Fibroblast of lung (primary cell): ENCODE data around the gene SALL3. TPM values are rescaled to one million over a fixed set of nuclear protein-coding genes. Genes with fewer than 3 reads are reported as not detected.

Experiments used
- DNase-seq, 2 donors: peaks; one replicate each; pipeline versions ENCODE4 v3.0.0 to v3.0.0-alpha.2; 2010; ENCODE audit warnings: low read depth in 2 of 2
- H2AFZ ChIP-seq: 2 replicates; pipeline ENCODE4 v1.5.1; 2012; ENCODE audit warnings: low read length, control low read depth, inconsistent platforms
- H3K27ac ChIP-seq: 2 replicates; pipeline ENCODE4 v1.5.1; 2011; ENCODE audit warnings: low read length, control low read depth; ENCODE audit not compliant: insufficient read depth
- H3K27me3 ChIP-seq: 2 replicates; pipeline ENCODE4 v1.5.1; 2011; ENCODE audit warnings: mild to moderate bottlenecking, low read length; ENCODE audit not compliant: control insufficient read depth, insufficient read depth
- H3K36me3 ChIP-seq: 2 replicates; pipeline ENCODE4 v1.5.1; 2011; ENCODE audit warnings: low read length; ENCODE audit not compliant: control insufficient read depth, insufficient read depth
- H3K4me1 ChIP-seq: 2 replicates; pipeline ENCODE4 v1.5.1; 2011; ENCODE audit warnings: low read length; ENCODE audit not compliant: control insufficient read depth, insufficient read depth; ENCODE audit errors: extremely low read depth
- H3K4me2 ChIP-seq: 2 replicates; pipeline ENCODE4 v1.5.1; 2011; ENCODE audit warnings: low read length, control low read depth; ENCODE audit not compliant: insufficient read depth; ENCODE audit errors: extremely low read depth
- H3K4me3 ChIP-seq, 4 experiments: fragments of 200-600 bp in 1 of 4; sonication (generic) in 1 of 4; replicated peaks in 1 of 4; 2 replicates each; pipeline ENCODE4 v1.5.1; 2011 to 2016; ENCODE audit warnings: low read length in 4 of 4, low read depth in 3 of 4, mild to moderate bottlenecking in 3 of 4, control low read depth in 2 of 4, inconsistent platforms in 1 of 4, mixed read lengths in 1 of 4; ENCODE audit not compliant: insufficient read depth in 1 of 4; ENCODE audit errors: control extremely low read depth in 1 of 4
- H3K79me2 ChIP-seq: 2 replicates; pipeline ENCODE4 v1.5.1; 2012; ENCODE audit warnings: mild to moderate bottlenecking, low read length, inconsistent platforms; ENCODE audit not compliant: control insufficient read depth, insufficient read depth
- H3K9ac ChIP-seq: 2 replicates; pipeline ENCODE4 v1.5.1; 2011; ENCODE audit warnings: mild to moderate bottlenecking, low read length, control low read depth; ENCODE audit not compliant: insufficient read depth
- H3K9me3 ChIP-seq: 2 replicates; pipeline ENCODE4 v1.5.1; 2012; ENCODE audit warnings: low read depth, low read length; ENCODE audit not compliant: control insufficient read depth, insufficient read depth
- H4K20me1 ChIP-seq: 2 replicates; pipeline ENCODE4 v1.5.1; 2011; ENCODE audit warnings: low read length; ENCODE audit not compliant: control insufficient read depth, insufficient read depth; ENCODE audit errors: extremely low read depth
- EZH2 ChIP-seq: IDR thresholded peaks from 2 replicates; pipeline ENCODE4 v1.5.1; 2012; ENCODE audit warnings: low read length, control low read depth, mild to moderate bottlenecking; ENCODE audit errors: missing control alignments
- polyA plus RNA-seq, 2 donors: library from polyadenylated mRNA; depleted of rRNA in 1 of 2; stranded (reverse) in 1 of 2; unstranded in 1 of 2; fragments of >200 nt; gene quantifications; 2 replicates each; pipeline ENCODE4 v1.2.1, GENCODE V29; 2011 to 2012; ENCODE audit warnings: missing spikeins in 1 of 2
- total RNA-seq: library from RNA; depleted of rRNA; stranded (reverse); fragments of >200 nt; gene quantifications from 2 replicates; pipeline ENCODE4 v1.2.1, GENCODE V29; 2014
- TF ChIP-seq, protein P1 (sequence below), 2 donors: IDR thresholded peaks in 1 of 2; conservative IDR thresholded peaks in 1 of 2; 1 replicate in 1 of 2; 2 replicates in 1 of 2; pipeline ENCODE4 v1.5.1; 2011 to 2012; ENCODE audit warnings: low read length in 2 of 2, control low read depth in 1 of 2, inconsistent platforms in 1 of 2, low read depth in 1 of 2, mild to moderate bottlenecking in 1 of 2

Gene SALL3
- total and polyA plus RNA-seq, 2 donors (not counting 1 experiment from before 2014, with no cell fraction given): not detected

DNA sequence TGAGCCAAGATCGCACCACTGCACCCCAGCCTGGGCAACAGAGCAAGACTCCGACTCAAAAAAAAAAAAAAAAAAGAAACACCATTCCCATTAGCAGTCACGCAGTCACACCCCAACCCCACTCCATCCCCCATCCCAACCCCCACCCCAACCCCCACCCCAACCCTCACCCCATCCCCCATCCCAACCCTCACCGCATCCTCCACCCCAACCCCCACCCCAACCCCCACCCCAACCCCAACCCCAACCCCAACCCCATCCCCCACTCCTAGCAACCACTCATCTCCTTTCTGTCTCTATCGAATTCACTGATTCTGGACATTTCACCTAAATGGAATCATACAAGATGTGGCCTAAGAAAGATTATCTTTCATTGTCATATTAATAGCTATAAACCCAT, 63.7 kb downstream of the SALL3 start:
- H3K27ac ChIP-seq: no peak overlapping the region
- no peak overlapping the region for H3K4me2 ChIP-seq
- H3K4me1 ChIP-seq: no peaks in the 10 kb centered on the region
- H3K9me3 ChIP-seq: no peaks in the 10 kb centered on the region
- no peaks in the 10 kb centered on the region for H3K79me2 ChIP-seq
- no peaks in the 10 kb centered on the region for H3K36me3 ChIP-seq
- H3K27me3 ChIP-seq: no peaks in the 10 kb centered on the region
- H3K4me3 ChIP-seq: no peak overlapping the region
- no peak overlapping the region for H3K9ac ChIP-seq
- no peak overlapping the region for H2AFZ ChIP-seq
- no peaks in the 10 kb centered on the region for H4K20me1 ChIP-seq
- no peak for DNase-seq
- TF ChIP-seq EZH2: no peak
- TF ChIP-seq, protein P1, sequence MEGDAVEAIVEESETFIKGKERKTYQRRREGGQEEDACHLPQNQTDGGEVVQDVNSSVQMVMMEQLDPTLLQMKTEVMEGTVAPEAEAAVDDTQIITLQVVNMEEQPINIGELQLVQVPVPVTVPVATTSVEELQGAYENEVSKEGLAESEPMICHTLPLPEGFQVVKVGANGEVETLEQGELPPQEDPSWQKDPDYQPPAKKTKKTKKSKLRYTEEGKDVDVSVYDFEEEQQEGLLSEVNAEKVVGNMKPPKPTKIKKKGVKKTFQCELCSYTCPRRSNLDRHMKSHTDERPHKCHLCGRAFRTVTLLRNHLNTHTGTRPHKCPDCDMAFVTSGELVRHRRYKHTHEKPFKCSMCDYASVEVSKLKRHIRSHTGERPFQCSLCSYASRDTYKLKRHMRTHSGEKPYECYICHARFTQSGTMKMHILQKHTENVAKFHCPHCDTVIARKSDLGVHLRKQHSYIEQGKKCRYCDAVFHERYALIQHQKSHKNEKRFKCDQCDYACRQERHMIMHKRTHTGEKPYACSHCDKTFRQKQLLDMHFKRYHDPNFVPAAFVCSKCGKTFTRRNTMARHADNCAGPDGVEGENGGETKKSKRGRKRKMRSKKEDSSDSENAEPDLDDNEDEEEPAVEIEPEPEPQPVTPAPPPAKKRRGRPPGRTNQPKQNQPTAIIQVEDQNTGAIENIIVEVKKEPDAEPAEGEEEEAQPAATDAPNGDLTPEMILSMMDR (conservative IDR thresholded peaks at IDR 0.05 in 1 of 2, IDR thresholded peaks at IDR 0.05 in 1 of 2; ENCODE audit: low read depth in 1 of 2, low read length in 2 of 2): no peak

GRCh38 chr18:79046522-79046921, 66.9 kb downstream of the SALL3 start:
- no peaks in the 10 kb centered on the region for H3K27me3 ChIP-seq
- H3K36me3 ChIP-seq: no peaks in the 10 kb centered on the region
- H4K20me1 ChIP-seq: no peaks in the 10 kb centered on the region
- H3K4me1 ChIP-seq: no peaks in the 10 kb centered on the region
- DNase-seq: no peak
- no peak overlapping the region for H3K9ac ChIP-seq
- no peak overlapping the region for H3K4me3 ChIP-seq
- H3K79me2 ChIP-seq: no peaks in the 10 kb centered on the region
- no peak overlapping the region for H3K4me2 ChIP-seq
- no peaks in the 10 kb centered on the region for H3K9me3 ChIP-seq
- no peak overlapping the region for H2AFZ ChIP-seq
- TF ChIP-seq, protein P1 (conservative IDR thresholded peaks at IDR 0.05 in 1 of 2, IDR thresholded peaks at IDR 0.05 in 1 of 2; ENCODE audit: low read depth in 1 of 2, low read length in 2 of 2): no peak
- TF ChIP-seq EZH2: no peak
- H3K27ac ChIP-seq: no peak overlapping the region

DNA sequence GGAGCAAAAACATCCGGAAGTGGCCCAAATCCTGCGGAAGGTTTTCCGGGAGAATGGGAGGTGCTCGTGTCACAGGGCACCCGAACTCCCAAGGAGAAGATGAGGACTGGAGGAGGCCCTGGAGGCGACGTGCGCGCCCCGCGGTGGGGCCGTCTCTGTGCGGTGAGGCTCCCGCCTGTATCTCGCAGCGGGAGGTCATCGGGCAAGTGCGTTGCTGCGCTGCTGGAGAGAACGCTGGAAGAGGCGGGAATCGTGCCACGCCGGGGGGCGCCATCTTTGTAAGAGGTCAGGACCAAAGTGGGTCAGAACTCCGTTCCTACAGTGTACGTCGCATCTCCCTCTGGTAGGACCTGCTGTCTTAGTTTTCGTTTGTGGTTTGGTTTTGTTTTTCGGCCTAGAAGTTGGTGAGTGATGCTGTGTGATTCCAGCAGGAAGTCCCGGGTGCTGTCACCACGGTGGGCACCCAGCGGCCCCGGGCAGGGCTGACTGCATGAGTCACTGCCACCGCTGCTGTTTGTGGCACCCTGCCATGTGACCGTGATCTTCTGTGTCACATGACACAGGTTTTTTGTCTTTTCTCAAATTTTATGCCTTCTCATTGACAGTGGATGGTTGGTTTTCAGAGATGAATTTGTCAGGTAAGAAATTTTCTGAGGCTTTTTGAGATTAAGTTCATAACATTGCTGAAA, 68.1 kb downstream of the SALL3 start:
- Histone ChIP-seq H3K4me1 (no peaks in the 10 kb centered on the region), H3K4me2 (no peak overlapping the region), H4K20me1 (no peaks in the 10 kb centered on the region), H3K9ac (no peak overlapping the region), H3K79me2 (no peaks in the 10 kb centered on the region), H2AFZ (no peak overlapping the region), H3K9me3 (no peaks in the 10 kb centered on the region), H3K27ac (no peak overlapping the region), H3K36me3 (no peaks in the 10 kb centered on the region), H3K27me3 (no peaks in the 10 kb centered on the region), H3K4me3 (no peak overlapping the region)
- TF ChIP-seq EZH2: no peak
- TF ChIP-seq, protein P1 (conservative IDR thresholded peaks at IDR 0.05 in 1 of 2, IDR thresholded peaks at IDR 0.05 in 1 of 2; ENCODE audit: low read depth in 1 of 2, low read length in 2 of 2): no peak
- DNase-seq: no peak
